Parathyroid adenoma (tissue), 2 donors: ENCODE data around the gene ZBTB49.

Source experiments
- H2AFZ ChIP-seq: fragments of 300-600 bp; sonication (generic); one replicate; pipeline ENCODE4 v1.7.0; 2017; ENCODE audit warnings: antibody characterized with exemption, mild to moderate bottlenecking
- H3K27ac ChIP-seq: fragments of 300-600 bp; sonication (generic); one replicate; pipeline ENCODE4 v1.7.0; 2017
- H3K27me3 ChIP-seq: fragments of 300-600 bp; sonication (generic); one replicate; pipeline ENCODE4 v1.7.0; 2017; ENCODE audit warnings: low read length; ENCODE audit not compliant: control insufficient read depth, insufficient read depth
- H3K36me3 ChIP-seq: fragments of 300-600 bp; sonication (generic); one replicate; pipeline ENCODE4 v1.7.0; 2017; ENCODE audit warnings: low read length; ENCODE audit not compliant: control insufficient read depth, insufficient read depth
- H3K4me1 ChIP-seq: fragments of 300-600 bp; sonication (generic); one replicate; pipeline ENCODE4 v1.7.0; 2017; ENCODE audit warnings: control low read depth
- H3K4me2 ChIP-seq: fragments of 300-600 bp; sonication (generic); one replicate; pipeline ENCODE4 v1.7.0; 2017; ENCODE audit warnings: low read length
- H3K4me3 ChIP-seq: fragments of 300-600 bp; sonication (generic); one replicate; pipeline ENCODE4 v1.7.0; 2017; ENCODE audit warnings: low read depth, low read length
- H3K79me2 ChIP-seq: fragments of 300-600 bp; sonication (generic); one replicate; pipeline ENCODE4 v1.7.0; 2017; ENCODE audit warnings: control low read depth
- H3K9ac ChIP-seq: fragments of 300-600 bp; sonication (generic); one replicate; pipeline ENCODE4 v1.7.0; 2017; ENCODE audit warnings: mild to moderate bottlenecking
- H3K9me3 ChIP-seq: fragments of 300-600 bp; sonication (generic); one replicate; pipeline ENCODE4 v1.7.0; 2017; ENCODE audit warnings: low read length; ENCODE audit not compliant: control insufficient read depth
- TF ChIP-seq, protein P1 (sequence below): fragments of 300-600 bp; sonication (generic); IDR thresholded peaks from one replicate; pipeline ENCODE4 v1.7.0; 2017; ENCODE audit warnings: antibody characterized with exemption, mild to moderate bottlenecking
- donor health status: primary hyperparathyroidism.

The ZBTB49 gene

GRCh38 chr4:4355302-4355701, 65.3 kb downstream of the ZBTB49 start:
- H3K79me2 ChIP-seq, result no peaks in the 10 kb centered on the region
- no peak overlapping the region for H3K27ac ChIP-seq
- H3K4me2 ChIP-seq, result no peak overlapping the region
- no peak overlapping the region for H3K9ac ChIP-seq
- H3K4me1 ChIP-seq, result no peaks in the 10 kb centered on the region
- no peaks in the 10 kb centered on the region for H3K27me3 ChIP-seq
- no peaks in the 10 kb centered on the region for H3K36me3 ChIP-seq
- no peak overlapping the region for H3K4me3 ChIP-seq
- H3K9me3 ChIP-seq, result no peaks in the 10 kb centered on the region
- no peak overlapping the region for H2AFZ ChIP-seq
- TF ChIP-seq, protein P1, sequence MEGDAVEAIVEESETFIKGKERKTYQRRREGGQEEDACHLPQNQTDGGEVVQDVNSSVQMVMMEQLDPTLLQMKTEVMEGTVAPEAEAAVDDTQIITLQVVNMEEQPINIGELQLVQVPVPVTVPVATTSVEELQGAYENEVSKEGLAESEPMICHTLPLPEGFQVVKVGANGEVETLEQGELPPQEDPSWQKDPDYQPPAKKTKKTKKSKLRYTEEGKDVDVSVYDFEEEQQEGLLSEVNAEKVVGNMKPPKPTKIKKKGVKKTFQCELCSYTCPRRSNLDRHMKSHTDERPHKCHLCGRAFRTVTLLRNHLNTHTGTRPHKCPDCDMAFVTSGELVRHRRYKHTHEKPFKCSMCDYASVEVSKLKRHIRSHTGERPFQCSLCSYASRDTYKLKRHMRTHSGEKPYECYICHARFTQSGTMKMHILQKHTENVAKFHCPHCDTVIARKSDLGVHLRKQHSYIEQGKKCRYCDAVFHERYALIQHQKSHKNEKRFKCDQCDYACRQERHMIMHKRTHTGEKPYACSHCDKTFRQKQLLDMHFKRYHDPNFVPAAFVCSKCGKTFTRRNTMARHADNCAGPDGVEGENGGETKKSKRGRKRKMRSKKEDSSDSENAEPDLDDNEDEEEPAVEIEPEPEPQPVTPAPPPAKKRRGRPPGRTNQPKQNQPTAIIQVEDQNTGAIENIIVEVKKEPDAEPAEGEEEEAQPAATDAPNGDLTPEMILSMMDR, result no peak

DNA sequence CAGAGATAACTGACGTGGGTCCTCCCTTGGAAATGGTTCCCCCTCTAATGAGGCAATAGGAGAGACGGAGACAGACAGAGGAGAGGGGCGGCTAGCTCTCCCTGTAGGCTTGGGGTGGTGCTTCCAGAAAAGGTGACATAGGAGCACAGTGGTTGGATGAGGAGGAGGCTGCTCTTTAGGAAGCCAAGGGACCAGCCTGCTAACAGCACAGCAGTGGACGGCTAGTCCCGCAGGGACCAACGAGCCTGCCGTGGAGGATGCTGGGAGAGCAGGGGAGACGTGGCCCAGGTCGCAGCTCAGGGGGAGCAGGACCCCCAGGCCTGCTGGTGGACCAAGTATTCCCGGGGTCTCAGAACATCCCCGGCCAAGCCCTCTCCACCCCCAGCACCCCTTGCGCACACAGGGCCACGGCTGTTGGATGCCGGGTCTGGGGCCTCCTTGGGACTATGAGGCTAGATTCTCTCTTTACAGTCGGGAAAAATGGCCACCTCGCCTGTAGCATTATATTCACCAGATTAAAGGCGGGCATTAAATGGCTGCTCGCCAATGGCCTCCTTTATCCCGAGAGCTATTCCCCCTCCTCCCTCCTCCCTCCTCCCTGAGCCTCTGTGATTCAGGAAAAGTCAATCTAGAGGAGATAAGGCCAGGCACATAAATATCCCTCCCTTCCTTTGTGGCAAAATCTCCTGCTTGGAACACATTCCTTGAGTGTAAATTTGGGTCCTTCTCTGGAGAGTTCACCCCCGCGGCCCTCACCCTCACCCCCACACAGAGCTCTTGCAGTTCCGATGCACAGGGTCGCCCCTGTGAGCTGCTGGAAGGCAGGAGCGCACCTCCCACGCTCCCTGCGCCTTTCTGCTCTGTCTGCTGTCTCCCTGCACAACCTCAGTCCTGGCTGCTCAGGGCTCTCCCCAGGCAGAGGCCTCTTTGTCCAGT, 66.3 kb downstream of the ZBTB49 start:
- no peaks in the 10 kb centered on the region for H3K4me1 ChIP-seq
- no peak overlapping the region for H3K4me3 ChIP-seq
- H3K79me2 ChIP-seq, result no peaks in the 10 kb centered on the region
- H3K9ac ChIP-seq, result no peak overlapping the region
- H2AFZ ChIP-seq, result no peak overlapping the region
- H3K27me3 ChIP-seq, result no peaks in the 10 kb centered on the region
- H3K36me3 ChIP-seq, result no peaks in the 10 kb centered on the region
- no peak overlapping the region for H3K4me2 ChIP-seq
- no peaks in the 10 kb centered on the region for H3K9me3 ChIP-seq
- H3K27ac ChIP-seq, result no peak overlapping the region
- TF ChIP-seq, protein P1, result no peak

DNA sequence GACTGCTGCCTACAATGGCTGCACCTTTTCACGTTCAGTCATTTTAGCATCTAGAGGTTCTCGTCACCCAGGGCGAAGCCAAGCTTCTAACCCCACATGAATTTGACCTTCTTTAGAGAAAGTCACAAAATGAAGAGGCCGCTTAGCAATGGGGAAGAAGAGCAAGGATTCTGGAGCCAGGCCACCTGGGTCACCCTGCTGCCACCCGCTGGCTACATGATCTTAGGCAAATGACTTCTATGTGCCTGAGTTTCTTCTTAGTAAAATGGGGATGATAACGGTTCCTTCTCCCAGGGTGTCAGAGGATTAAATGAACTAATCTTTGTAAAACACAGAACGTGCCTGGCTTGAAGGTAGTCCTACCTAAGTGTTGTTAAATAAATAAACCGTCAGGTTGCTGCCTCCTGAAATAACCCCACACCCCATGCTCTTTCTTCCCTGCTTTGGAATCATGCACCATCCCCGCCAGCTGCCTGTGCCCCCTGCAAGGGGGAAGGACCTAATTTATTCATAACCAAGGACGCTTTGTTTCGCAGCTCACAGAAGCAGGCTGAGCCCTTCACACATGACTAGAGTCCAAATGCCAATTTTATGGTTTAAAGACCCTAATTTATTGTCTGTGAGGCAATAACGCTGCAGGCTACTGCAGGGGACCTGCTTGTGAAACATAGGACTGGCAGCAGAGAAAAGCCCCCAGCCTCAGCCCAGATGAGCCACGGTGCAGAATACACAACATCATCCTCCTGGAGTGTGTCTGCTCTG, 68.2 kb downstream of the ZBTB49 start:
- H3K36me3 ChIP-seq, result no peaks in the 10 kb centered on the region
- no peak overlapping the region for H2AFZ ChIP-seq
- H3K4me3 ChIP-seq, result no peak overlapping the region
- H3K27me3 ChIP-seq, result no peaks in the 10 kb centered on the region
- TF ChIP-seq, protein P1, result no peak
- H3K9ac ChIP-seq, result no peak overlapping the region
- no peak overlapping the region for H3K4me2 ChIP-seq
- H3K9me3 ChIP-seq, result no peaks in the 10 kb centered on the region
- H3K4me1 ChIP-seq, result no peaks in the 10 kb centered on the region
- no peak overlapping the region for H3K27ac ChIP-seq
- H3K79me2 ChIP-seq, result no peaks in the 10 kb centered on the region

DNA sequence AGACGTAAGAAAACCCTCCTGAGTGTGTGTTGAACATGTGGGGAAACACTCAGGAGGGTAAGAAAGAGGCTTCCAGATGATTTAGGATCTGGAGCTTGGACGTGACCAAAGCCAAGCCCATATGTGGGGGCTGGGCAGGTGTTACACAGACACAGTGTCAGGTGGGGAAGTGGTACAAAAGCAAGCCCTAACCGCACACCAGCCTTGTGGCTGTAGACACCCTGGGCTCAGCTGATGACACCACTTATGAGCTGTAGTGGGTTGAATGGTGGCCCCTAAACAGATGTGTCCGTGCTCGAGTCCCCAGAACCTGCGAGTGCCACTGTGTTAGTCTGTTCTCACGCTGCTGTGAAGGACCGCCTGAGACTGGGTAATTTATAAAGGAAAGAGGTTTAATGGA, 71.8 kb downstream of the ZBTB49 start:
- H3K9ac ChIP-seq, result no peak overlapping the region
- no peaks in the 10 kb centered on the region for H3K4me1 ChIP-seq
- no peak overlapping the region for H3K4me2 ChIP-seq
- H3K4me3 ChIP-seq, result no peak overlapping the region
- no peak overlapping the region for H3K27ac ChIP-seq
- no peaks in the 10 kb centered on the region for H3K79me2 ChIP-seq
- H3K36me3 ChIP-seq, result no peaks in the 10 kb centered on the region
- TF ChIP-seq, protein P1, result no peak
- no peaks in the 10 kb centered on the region for H3K27me3 ChIP-seq
- H3K9me3 ChIP-seq, result no peaks in the 10 kb centered on the region
- H2AFZ ChIP-seq, result no peak overlapping the region
